Ishikawa (cell line): ENCODE data around the gene HS6ST2.

ENCODE experiments used
- EP300 ChIP-seq: IDR thresholded peaks from 2 replicates; pipeline ENCODE4 v1.6.1; 2012; ENCODE audit warnings: borderline replicate concordance
- FOXM1 ChIP-seq: IDR thresholded peaks from 2 replicates; pipeline ENCODE4 v1.6.1; 2012; ENCODE audit warnings: low read depth, borderline replicate concordance

GRCh38 chrX:132887569-132887968, 70.9 kb downstream of the HS6ST2 start:
- TF ChIP-seq EP300 = no peak
- no peak for TF ChIP-seq FOXM1
